GM12875 (cell line): ENCODE measurements around the gene KCND2.

ENCODE experiments used
- H3K4me3 ChIP-seq: one replicate; pipeline ENCODE4 v1.5.1; 2011; ENCODE audit warnings: low read depth, low read length, control low read depth
- TF ChIP-seq, protein P1 (sequence below): IDR thresholded peaks from 2 replicates; pipeline ENCODE4 v1.5.1; 2011; ENCODE audit warnings: low read depth, mild to moderate bottlenecking, control low read depth, inconsistent platforms, low read length, moderate library complexity, borderline replicate concordance; ENCODE audit not compliant: insufficient read depth

Gene KCND2

DNA sequence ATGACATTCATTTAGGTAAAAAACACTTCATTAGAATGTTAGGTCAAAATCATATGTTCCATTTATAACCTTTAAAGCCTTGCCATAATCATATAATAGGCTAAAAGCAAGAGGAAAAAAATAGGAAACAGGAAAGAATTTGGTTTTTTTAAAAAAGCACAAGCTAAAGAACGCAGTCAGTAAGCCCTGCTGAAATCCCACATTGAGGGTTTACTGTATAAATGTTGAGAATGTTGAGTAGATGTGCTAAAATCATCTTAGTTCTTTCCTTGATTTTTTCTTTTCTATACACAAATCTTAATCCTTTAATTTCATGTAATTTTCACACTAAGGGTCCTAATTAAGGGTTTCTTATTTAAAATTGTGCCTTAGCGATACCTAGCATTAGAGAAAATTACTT, 452.0 kb downstream of the KCND2 start:
- no peak overlapping the region for H3K4me3 ChIP-seq
- TF ChIP-seq, protein P1, sequence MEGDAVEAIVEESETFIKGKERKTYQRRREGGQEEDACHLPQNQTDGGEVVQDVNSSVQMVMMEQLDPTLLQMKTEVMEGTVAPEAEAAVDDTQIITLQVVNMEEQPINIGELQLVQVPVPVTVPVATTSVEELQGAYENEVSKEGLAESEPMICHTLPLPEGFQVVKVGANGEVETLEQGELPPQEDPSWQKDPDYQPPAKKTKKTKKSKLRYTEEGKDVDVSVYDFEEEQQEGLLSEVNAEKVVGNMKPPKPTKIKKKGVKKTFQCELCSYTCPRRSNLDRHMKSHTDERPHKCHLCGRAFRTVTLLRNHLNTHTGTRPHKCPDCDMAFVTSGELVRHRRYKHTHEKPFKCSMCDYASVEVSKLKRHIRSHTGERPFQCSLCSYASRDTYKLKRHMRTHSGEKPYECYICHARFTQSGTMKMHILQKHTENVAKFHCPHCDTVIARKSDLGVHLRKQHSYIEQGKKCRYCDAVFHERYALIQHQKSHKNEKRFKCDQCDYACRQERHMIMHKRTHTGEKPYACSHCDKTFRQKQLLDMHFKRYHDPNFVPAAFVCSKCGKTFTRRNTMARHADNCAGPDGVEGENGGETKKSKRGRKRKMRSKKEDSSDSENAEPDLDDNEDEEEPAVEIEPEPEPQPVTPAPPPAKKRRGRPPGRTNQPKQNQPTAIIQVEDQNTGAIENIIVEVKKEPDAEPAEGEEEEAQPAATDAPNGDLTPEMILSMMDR = no peak

DNA sequence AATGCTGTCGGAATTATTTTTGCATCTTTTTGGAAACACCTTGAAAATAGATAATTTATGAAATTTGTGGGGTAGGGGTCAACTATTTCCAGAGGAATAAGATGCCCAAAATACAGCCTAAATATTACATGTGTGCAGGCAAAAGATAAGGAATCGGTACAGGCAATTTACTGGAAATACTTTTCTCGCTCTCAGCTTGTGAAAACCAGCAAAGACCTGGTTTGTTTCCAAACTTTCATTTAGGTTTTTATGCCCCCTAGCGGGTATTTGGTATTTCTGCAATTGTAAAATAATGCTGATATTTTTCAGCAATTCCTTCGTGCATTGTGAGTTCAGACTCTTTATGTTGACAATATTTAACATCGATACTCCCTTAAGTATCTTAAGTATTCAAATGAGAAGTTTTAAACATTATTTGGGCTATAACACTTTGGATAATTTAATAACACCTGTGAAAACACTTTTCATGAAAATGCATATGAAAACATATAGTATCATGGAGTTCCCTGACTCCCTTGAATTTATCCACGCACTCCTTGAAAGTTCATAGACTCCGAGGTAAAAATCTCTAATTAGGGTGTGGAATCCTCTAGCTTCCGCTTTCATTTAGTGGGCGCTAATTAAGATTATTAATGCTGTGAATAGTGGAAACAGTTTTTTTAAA, 452.5 kb downstream of the KCND2 start:
- no peak overlapping the region for H3K4me3 ChIP-seq
- TF ChIP-seq, protein P1 = peak; percentile 39; the same call in 1 of the 2 replicates

DNA sequence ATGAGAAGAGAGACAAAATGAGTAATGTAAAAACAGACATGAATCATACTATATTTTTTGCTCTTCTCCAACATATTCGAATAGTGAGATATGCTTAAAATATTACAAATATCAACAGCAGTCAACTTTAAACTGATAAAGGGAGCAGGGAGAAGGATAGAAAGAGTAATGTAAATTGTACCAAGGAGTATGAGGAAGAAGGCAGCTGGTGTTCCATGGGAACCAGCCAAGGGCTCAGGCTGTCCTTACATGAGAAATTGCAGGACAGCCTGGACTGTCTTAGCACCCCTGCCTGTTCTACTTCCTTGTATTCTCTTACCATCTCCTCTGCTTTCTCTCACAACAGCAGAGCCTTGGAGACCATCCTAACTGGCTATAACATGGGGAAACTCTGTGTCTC, 456.3 kb downstream of the KCND2 start:
- no peak overlapping the region for H3K4me3 ChIP-seq
- TF ChIP-seq, protein P1 = no peak

GRCh38 chr7:120731271-120731670, 458.3 kb downstream of the KCND2 start:
- TF ChIP-seq, protein P1 = no peak
- no peak overlapping the region for H3K4me3 ChIP-seq

- TF ChIP-seq, protein P1 = no peak
Measured at GRCh38 chr7:120732256-120732655, 459.3 kb downstream of the KCND2 start.

GRCh38 chr7:120733143-120733542, 460.2 kb downstream of the KCND2 start:
- no peak overlapping the region for H3K4me3 ChIP-seq
- TF ChIP-seq, protein P1 = no peak

More at GRCh38 chr7:120732256-120732655, 459.3 kb downstream of the KCND2 start:
- no peak overlapping the region for H3K4me3 ChIP-seq

DNA sequence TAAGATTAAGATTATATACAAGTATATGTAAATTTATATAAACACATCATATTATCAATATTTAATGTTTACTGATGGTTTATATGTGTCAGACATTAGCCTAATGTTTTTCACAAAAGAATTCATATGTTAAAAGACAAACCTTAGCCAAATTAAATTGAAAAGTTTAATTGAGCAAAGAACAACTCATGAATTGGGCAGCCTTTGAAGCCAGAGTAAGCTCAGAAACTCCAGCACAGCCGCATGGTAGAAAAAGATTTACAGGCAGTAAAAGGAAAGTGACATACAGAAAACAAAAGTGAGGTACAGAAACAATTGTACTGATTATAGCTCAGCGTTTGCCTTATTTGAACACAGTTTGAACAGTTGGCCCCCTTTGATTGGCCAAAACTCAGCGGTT, 460.9 kb downstream of the KCND2 start:
- TF ChIP-seq, protein P1 = no peak
- no peak overlapping the region for H3K4me3 ChIP-seq
